Globus pallidus (tissue), 1 donor: Measurements from ENCODE around the gene SNRPN.
"Not testable (repeated sequence)": the region's sequence is repeated elsewhere in the genome, so short reads cannot be mapped to it uniquely, and the experiment has no call there.

Source experiments
- DNase-seq: peaks from one replicate; pipeline ENCODE4 v3.0.0-alpha.2; 2015; ENCODE audit warnings: low spot score

SNRPN gene

DNA sequence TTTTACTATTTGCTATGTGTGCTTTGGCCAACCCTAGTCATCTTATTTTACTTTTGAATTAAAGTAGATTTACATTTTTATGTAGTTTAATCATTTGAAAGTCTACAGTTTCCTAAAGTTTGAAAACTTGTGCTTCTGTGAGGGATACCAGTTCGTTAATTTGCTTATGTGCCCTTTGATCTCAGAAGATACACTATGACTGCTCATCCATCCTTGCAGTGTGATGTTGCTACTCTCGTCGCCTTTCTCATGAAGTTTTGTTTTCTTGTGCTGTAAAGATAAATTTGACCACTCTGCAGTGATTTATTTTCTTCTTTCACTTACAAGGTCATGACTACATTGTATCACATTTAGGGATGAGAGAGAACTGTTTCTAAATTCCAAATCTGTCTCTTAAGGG is 16.3 kb downstream of the SNRPN start:
- no peak for DNase-seq

DNA sequence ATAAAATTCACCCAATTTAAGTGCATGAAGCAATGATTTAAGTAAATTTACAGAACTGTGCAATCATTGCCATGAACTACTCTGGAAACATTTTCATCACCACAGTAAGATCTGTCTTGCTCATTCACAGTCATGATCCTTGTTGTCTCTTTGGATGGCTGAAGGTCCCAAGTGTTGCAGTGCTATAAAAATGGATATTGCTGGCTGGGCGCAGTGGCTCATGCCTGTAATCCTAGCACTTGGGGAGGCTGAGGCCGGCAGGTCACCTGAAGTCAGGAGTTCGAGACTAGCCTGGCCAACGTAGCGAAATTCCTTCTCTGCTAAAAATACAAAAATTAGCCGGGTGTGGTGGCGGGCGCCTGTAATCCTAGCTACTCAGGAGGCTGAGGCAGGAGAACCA is 17.0 kb downstream of the SNRPN start:
- no peak for DNase-seq

DNA sequence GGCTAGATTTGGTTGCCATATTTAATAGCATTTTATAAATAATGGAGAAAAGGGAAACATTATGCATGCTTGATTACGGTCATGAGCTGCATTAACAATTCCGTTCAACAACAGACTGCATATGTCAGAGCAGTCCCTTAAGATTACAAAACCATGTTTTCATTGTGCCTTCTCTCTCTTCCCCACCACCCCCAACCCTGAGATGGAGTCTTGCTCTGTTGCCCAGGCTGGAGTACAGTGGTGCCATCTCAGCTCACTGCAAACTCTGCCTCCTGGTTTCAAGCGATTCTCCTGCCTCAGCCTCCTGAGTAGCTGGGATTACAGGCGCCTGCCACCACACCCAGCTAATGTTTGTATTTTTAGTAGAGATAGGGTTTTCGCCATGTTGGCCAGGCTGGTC is 17.9 kb downstream of the SNRPN start:
- not testable (repeated sequence) for DNase-seq

DNA sequence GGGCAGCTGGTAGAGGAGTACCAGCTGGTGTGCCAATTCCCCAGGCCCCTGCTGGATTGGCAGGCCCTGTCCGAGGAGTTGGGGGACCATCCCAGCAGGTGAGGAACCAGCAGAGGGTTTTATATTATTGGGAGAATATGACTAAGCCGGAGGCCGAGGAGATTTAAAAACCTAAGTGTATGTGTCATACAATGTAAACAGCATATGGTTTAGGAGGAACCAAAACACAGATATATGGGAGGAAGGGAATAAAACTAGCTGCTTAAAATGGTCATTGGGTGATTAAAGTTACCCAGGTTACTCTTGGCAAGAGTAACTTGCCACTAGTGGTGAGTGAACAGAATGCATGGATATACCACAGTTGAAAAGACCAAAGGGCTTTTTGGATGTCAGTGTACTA is 22.1 kb downstream of the SNRPN start:
- no peak for DNase-seq

DNA sequence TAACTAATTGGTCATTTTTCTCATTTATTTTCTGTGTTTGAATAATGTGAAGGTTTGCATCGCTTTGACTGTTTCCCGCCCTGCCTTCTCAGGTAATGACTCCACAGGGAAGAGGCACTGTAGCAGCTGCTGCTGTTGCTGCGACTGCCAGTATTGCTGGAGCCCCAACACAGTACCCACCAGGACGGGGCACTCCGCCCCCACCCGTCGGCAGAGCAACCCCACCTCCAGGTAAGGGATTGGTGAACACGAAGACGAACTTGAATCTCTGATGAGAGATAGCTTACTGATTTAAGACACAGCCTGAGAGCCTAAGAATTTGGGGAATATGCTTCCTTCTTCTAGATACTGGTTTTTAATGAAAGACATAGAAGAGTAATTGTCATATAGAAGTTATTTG is 22.9 kb downstream of the SNRPN start:
- DNase-seq = no peak

DNA sequence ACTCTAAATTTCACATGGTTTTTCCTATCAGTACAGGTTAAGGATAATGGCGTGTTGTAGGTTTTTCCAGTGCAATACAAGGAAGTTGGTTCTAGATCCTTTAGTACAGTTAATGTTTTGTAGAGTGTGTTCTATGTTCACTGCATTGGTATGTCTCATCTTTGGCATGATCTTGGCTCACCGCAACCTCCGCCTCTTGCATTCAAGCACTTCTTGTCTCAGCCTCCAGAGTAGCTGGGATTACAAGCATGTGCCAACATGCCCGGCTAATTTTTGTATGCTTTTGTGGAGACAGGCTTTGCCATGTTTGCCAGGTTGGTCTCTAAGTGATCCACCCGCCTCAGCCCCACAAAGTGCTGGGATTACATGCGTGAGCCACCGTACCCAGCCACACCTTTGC is 30.4 kb downstream of the SNRPN start:
- DNase-seq = no peak

DNA sequence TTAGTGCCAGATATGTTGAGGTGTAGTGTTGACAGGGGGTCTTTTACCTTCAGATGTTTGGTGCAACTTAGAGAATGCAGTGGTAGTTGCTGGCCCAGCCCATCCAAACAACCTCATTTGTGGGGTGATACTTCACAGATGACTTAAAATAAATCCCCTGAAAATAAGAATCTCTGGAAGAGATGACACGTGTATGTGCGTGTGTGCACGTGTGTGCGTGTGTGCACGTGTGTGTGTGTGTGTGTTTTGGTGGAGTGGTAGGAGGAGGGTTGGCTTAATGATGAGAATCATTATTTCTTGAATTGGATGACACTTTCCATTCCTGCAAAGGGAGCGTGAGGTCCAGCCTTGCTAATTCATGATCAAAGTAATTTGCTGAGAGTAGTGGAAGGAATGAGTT is 31.9 kb downstream of the SNRPN start:
- no peak for DNase-seq

DNA sequence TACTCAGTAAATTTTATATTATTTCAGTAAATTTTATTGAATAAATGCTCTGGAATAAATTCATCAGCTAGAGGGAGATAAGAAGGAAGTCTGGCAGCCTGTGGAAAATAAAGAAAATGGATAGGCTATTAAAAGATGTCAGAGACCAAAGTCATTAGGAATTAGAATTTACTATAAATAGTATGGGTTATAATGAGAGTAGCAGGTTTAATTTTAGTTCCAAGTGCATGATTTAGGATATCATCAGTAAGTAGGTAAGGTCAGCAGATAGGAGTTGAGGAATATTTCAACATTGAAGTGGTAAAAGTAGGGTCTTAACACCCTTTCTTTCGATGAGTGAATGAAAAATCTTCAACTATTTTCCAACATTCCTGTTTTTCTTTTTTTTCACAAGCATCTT is 64.6 kb downstream of the SNRPN start:
- no peak for DNase-seq

DNA sequence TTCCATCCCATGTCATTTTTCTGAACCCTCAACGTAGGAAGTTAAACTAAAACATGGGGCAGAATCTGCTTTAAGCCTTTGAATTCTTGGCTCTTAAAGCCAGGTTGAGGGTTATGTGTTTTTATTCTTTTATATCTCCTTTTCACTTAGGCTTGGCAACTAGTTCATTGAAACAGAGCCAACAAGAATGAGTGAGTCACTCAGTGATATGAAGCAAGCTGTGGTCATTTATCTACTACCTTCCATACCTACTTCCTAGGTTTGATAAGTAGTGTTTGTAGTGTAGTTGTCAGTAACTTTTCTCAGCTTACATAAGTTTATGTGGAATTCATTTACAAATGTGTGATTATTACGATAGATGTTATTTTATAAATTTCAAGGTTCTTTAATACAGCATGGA is 67.4 kb downstream of the SNRPN start:
- no peak for DNase-seq
